Suprapubic skin (tissue), 3 donors: ENCODE data around the gene DNAH1.

Source experiments
- POLR2AphosphoS5 ChIP-seq, 3 donors: sonication (generic); formaldehyde crosslinking; IDR thresholded peaks; one replicate each; pipeline ENCODE4 v1.6.1; 2017; ENCODE audit warnings: antibody characterized with exemption in 3 of 3
- TF ChIP-seq, protein P1 (sequence below), 2 donors: fragments of 200-600 bp in 1 of 2; fragments of 450-650 bp in 1 of 2; sonication (generic) in 1 of 2; IDR thresholded peaks; one replicate each; pipeline ENCODE4 v1.5.1; 2016 to 2019; ENCODE audit warnings: antibody characterized with exemption in 2 of 2, mild to moderate bottlenecking in 1 of 2, moderate library complexity in 1 of 2

DNA sequence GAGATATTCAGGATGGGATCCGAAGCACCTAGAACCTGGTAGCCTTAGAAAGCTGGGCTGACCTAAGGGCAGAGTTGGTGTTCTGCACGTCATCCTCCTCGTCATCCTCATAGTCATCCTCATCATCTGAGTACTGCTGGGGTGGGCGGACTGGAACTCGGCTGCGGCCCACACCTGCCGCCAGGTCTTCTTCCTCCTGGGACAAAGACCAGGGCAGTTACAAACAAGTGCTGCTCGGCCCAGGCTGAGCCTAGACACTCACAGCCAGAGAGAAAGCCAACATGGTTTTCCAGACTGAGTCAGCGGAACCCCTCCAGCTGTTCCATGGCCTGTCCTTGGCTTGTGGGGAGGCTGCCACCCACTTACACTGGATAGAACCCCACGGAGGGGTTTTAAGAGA, 88.3 kb downstream of the DNAH1 start:
- TF ChIP-seq, protein P1, sequence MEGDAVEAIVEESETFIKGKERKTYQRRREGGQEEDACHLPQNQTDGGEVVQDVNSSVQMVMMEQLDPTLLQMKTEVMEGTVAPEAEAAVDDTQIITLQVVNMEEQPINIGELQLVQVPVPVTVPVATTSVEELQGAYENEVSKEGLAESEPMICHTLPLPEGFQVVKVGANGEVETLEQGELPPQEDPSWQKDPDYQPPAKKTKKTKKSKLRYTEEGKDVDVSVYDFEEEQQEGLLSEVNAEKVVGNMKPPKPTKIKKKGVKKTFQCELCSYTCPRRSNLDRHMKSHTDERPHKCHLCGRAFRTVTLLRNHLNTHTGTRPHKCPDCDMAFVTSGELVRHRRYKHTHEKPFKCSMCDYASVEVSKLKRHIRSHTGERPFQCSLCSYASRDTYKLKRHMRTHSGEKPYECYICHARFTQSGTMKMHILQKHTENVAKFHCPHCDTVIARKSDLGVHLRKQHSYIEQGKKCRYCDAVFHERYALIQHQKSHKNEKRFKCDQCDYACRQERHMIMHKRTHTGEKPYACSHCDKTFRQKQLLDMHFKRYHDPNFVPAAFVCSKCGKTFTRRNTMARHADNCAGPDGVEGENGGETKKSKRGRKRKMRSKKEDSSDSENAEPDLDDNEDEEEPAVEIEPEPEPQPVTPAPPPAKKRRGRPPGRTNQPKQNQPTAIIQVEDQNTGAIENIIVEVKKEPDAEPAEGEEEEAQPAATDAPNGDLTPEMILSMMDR (IDR thresholded peaks at IDR 0.05): no peak
- TF ChIP-seq POLR2AphosphoS5 (IDR thresholded peaks at IDR 0.05): no peak
